Measurements from ENCODE around the gene UBA52. TPM values are rescaled to one million over a fixed set of nuclear protein-coding genes. Genes with fewer than 3 reads are reported as not detected.

Gene UBA52
- total and polyA plus RNA-seq, 2 of the 13 experiments (the other 11 are each of a cell fraction or from before 2014, with no cell fraction given): 959 to 1,782 TPM

DNA sequence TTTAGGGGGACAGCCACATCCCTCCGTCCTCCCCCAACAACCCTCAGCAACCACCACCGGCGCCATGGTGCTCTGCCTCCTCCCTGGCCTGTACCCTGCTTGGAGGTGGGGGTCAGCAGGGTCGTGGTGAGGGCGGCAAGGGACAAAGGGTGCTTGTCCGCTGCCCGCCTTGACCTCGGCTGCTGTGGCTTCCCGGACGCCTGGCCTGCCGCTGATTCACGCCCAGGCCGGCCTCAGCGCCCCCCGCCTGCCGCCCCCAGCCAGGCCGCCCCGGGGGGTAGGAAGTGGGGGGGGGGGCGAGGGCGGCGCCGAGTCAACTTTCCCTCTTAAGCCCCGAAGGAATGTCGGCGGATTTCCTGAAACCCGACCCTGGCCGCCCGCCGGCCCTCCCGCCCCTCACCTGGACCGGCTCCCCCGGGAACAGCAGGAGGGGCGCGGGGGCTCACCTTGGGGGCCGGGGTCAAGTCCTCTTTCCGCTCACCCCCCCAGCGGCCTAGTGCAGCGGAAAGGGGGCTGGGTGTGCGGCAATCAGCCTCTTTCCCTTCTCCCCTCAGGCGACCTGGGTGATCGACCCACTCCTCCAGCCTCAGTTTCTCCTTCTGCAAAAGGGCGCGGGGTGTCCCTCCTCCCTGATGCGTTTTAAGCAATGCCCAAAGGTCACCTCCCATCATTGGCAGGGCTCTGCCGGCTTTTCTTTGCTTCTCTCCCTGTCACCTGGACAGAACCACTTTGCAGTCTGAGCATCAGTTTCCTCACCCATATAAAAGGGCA lies 39.1 kb downstream of the UBA52 start:
- no peaks in the 10 kb centered on the region for H3K36me3 ChIP-seq (replicated peaks in 1 of 2; ENCODE audit: control insufficient read depth in 1 of 2, insufficient read depth in 2 of 2, low read length in 2 of 2)
- BruUV-seq (replicated peaks): no TSS peak
- H3K79me2 ChIP-seq (ENCODE audit: insufficient read depth, low read length): peaks cover 1% of the 10 kb centered on the region
- peak overlapping the region; percentile 48 to 75 (median 68) for H3K4me3 ChIP-seq (replicated peaks in 1 of 3; ENCODE audit: insufficient read depth in 1 of 3, low read depth in 2 of 3, low read length in 3 of 3)
- H2AFZ ChIP-seq (ENCODE audit: low read length): no peak overlapping the region
- H3K27ac ChIP-seq (ENCODE audit: extremely low read length, insufficient read depth, low read length): peak overlapping the region; percentile 84
- peak overlapping the region; percentile 100 for H3K4me2 ChIP-seq (ENCODE audit: low read depth, low read length)
- peak overlapping the region; percentile 61 for H3K9ac ChIP-seq (ENCODE audit: insufficient read depth, low read depth, low read length)
- peaks cover 0 to 7% of the 10 kb centered on the region in 2 experiments; a peak in 2 of 5 replicates for H3K27me3 ChIP-seq (ENCODE audit: control insufficient read depth in 1 of 2, insufficient read depth in 2 of 2, low read length in 2 of 2)
- H3K9me3 ChIP-seq (ENCODE audit: low read length): no peaks in the 10 kb centered on the region
- no peaks in the 10 kb centered on the region for H4K20me1 ChIP-seq (ENCODE audit: insufficient read depth, low read length)
- 0% methylated on average over 9 of the region's 45 CpGs for WGBS (ENCODE audit: low lambda C conversion rate)
- H3K4me1 ChIP-seq (ENCODE audit: insufficient read depth, low read length): peaks cover 53% of the 10 kb centered on the region
- ChIA-PET POLR2A (interaction anchor here (0.9 to 1.7 kb wide), 2 partner anchors 22 to 39 kb away, joined by 5 to 14 read pairs; partner anchors contain the start of genes REX1BD and UBA52), CTCF (ENCODE audit: low intra/inter-chr PET ratio, low total read pairs) (no interaction called here)
- FAIRE-seq (no peak), ATAC-seq (peak; percentile 56), DNase-seq (ENCODE audit: low spot score) (peak; percentile 85)
- intact Hi-C loops (cut with micrococcal nuclease; ENCODE audit: unreplicated experiment): no loop called here
- in situ Hi-C loops (cut with HindIII; ENCODE audit: extremely low pct_ligation_motif_present, low pct_unique_long_range_greater_than_20kb): no loop called here
- TF ChIP-seq, protein P1, sequence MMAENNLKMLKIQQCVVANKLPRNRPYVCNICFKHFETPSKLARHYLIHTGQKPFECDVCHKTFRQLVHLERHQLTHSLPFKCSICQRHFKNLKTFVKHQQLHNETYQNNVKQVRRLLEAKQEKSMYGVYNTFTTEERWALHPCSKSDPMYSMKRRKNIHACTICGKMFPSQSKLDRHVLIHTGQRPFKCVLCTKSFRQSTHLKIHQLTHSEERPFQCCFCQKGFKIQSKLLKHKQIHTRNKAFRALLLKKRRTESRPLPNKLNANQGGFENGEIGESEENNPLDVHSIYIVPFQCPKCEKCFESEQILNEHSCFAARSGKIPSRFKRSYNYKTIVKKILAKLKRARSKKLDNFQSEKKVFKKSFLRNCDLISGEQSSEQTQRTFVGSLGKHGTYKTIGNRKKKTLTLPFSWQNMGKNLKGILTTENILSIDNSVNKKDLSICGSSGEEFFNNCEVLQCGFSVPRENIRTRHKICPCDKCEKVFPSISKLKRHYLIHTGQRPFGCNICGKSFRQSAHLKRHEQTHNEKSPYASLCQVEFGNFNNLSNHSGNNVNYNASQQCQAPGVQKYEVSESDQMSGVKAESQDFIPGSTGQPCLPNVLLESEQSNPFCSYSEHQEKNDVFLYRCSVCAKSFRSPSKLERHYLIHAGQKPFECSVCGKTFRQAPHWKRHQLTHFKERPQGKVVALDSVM (CRISPR knock-in tag; IDR thresholded peaks at IDR 0.05): peak; percentile 59; the same call in 1 of the 2 replicates
- peak; percentile 76 for TF ChIP-seq NR2F6 (IDR thresholded peaks at IDR 0.05)
- peak; percentile 86 for TF ChIP-seq NR2F6 (CRISPR knock-in tag; IDR thresholded peaks at IDR 0.05)
- TF ChIP-seq, protein P2, sequence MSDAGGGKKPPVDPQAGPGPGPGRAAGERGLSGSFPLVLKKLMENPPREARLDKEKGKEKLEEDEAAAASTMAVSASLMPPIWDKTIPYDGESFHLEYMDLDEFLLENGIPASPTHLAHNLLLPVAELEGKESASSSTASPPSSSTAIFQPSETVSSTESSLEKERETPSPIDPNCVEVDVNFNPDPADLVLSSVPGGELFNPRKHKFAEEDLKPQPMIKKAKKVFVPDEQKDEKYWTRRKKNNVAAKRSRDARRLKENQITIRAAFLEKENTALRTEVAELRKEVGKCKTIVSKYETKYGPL (CRISPR knock-in tag; IDR thresholded peaks at IDR 0.05): no peak
- TF ChIP-seq SP5 (CRISPR knock-in tag; IDR thresholded peaks at IDR 0.05; ENCODE audit: borderline replicate concordance, low read depth): peak; percentile 70; the same call in 1 of the 2 replicates
- peak; percentile 70; the same call in 1 of the 2 replicates for TF ChIP-seq ZSCAN22 (CRISPR knock-in tag; IDR thresholded peaks at IDR 0.05)
- TF ChIP-seq, protein P3, sequence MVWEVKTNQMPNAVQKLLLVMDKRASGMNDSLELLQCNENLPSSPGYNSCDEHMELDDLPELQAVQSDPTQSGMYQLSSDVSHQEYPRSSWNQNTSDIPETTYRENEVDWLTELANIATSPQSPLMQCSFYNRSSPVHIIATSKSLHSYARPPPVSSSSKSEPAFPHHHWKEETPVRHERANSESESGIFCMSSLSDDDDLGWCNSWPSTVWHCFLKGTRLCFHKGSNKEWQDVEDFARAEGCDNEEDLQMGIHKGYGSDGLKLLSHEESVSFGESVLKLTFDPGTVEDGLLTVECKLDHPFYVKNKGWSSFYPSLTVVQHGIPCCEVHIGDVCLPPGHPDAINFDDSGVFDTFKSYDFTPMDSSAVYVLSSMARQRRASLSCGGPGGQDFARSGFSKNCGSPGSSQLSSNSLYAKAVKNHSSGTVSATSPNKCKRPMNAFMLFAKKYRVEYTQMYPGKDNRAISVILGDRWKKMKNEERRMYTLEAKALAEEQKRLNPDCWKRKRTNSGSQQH (CRISPR knock-in tag; IDR thresholded peaks at IDR 0.05; ENCODE audit: low read depth): peak; percentile 61; the same call in 1 of the 2 replicates
- TF ChIP-seq NKX3-1 (CRISPR knock-in tag; IDR thresholded peaks at IDR 0.05): 0 out of 2 replicates have a peak, but pooled peaks have one; percentile 27
- TF ChIP-seq, protein P4, sequence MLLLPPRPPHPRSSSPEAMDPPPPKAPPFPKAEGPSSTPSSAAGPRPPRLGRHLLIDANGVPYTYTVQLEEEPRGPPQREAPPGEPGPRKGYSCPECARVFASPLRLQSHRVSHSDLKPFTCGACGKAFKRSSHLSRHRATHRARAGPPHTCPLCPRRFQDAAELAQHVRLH (CRISPR knock-in tag; IDR thresholded peaks at IDR 0.05; ENCODE audit: borderline replicate concordance, low read depth): peak; percentile 58; the same call in 1 of the 2 replicates
- no peak for TF ChIP-seq ATF7 (IDR thresholded peaks at IDR 0.05)
- 0 out of 2 replicates have a peak, but pooled peaks have one; percentile 25 for TF ChIP-seq ATF7 (CRISPR knock-in tag; IDR thresholded peaks at IDR 0.05)
- TF ChIP-seq, protein P5, sequence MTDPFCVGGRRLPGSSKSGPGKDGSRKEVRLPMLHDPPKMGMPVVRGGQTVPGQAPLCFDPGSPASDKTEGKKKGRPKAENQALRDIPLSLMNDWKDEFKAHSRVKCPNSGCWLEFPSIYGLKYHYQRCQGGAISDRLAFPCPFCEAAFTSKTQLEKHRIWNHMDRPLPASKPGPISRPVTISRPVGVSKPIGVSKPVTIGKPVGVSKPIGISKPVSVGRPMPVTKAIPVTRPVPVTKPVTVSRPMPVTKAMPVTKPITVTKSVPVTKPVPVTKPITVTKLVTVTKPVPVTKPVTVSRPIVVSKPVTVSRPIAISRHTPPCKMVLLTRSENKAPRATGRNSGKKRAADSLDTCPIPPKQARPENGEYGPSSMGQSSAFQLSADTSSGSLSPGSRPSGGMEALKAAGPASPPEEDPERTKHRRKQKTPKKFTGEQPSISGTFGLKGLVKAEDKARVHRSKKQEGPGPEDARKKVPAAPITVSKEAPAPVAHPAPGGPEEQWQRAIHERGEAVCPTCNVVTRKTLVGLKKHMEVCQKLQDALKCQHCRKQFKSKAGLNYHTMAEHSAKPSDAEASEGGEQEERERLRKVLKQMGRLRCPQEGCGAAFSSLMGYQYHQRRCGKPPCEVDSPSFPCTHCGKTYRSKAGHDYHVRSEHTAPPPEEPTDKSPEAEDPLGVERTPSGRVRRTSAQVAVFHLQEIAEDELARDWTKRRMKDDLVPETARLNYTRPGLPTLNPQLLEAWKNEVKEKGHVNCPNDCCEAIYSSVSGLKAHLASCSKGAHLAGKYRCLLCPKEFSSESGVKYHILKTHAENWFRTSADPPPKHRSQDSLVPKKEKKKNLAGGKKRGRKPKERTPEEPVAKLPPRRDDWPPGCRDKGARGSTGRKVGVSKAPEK (CRISPR knock-in tag; IDR thresholded peaks at IDR 0.05; ENCODE audit: borderline replicate concordance): peak; percentile 88; the same call in 1 of the 2 replicates
- no peak for TF ChIP-seq RARG (CRISPR knock-in tag; IDR thresholded peaks at IDR 0.05; ENCODE audit: low read depth)
- TF ChIP-seq SIN3A (IDR thresholded peaks at IDR 0.05; ENCODE audit: borderline replicate concordance, low read depth, low read length): peak; percentile 36; the same call in 1 of the 2 replicates
- TF ChIP-seq, protein P6, sequence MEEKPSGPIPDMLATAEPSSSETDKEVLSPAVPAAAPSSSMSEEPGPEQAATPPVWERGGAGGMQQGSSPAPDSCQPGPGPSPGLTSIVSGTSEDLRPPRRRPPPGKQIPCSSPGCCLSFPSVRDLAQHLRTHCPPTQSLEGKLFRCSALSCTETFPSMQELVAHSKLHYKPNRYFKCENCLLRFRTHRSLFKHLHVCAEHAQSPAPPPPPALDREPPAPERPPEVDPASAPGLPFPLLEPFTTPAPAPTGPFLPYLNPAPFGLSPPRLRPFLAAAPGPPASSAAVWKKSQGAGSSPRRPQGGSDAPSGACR (CRISPR knock-in tag; IDR thresholded peaks at IDR 0.05): peak; percentile 31; the same call in 1 of the 2 replicates
